Activated CD8-positive, alpha-beta memory T cell treated with anti-CD3 and anti-CD28 coated beads for 48 hours (primary cell): ENCODE results near the gene CHAC1.

Source experiments
- DNase-seq, 3 experiments: peaks; one replicate each; pipeline ENCODE4 v3.0.0-alpha.2; 2020; ENCODE audit warnings: low read depth in 2 of 3, low spot score in 2 of 3

CHAC1 gene

GRCh38 chr15:40923551-40923950, 29.7 kb upstream of the CHAC1 start:
- no peak for DNase-seq

DNA sequence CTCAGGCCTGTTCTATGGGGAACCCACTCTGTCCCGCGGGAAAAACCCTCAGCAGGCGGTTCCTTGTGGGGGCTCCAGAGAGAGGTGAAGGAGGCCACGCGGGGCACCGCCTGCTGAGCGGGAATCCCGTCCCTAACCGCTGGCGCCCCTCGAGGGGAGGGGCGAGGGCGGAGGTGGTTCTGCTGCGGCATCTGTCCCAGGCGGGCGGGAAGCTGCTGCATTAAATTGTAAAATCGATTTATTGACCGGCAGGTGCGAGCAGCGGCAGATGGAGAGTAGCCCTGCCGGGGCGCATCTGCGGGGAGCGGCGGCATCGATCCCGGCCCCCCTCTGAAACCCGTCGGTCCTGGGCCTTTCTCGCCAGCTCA, 27.8 kb upstream of the CHAC1 start:
- DNase-seq = no peak

- no peak for DNase-seq
Observed at GRCh38 chr15:40925863-40926658, 27.2 kb upstream of the CHAC1 start.

DNA sequence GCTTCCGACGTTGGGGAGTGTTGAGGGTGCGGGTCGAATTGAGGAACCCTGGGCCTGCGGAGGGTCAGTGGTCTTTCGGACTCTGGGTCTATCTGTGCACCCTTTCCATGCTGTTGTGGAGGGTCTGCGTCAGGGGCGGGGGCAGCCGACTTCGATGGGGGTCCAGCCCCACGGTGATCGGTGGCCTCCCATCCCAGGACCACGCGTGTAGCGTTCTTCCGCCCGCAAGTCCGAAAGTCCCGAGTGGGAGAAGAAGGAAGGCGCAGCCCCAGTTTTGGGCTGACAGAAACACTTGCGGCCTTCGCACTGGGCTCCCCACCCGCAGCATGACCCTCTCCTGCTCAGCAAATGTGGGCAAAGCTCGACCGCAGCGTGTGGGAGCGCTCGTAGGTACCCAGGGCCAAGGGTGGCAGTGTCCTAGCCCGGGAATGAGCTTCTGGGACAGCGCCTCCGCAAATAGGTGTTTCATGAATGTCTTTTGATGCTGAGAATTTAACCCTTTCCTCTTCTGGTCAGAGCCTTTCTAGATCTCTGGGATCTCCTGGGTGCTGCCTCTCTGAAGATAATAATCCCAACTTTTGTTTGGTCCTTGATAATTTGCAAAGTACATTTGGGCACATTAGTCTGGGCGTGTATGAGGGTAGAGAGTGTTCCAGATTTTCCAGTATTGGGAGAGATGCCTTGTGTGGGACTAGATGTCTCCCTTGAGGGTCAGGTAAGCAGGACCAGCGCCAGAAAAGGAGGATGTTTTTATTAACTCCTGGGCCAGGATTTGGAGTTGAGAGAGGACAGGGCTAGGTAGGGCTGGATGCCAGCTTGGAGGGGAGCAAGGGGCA, 26.4 kb upstream of the CHAC1 start:
- no peak for DNase-seq

- DNase-seq = no peak
Observed at GRCh38 chr15:40927495-40927872, 25.8 kb upstream of the CHAC1 start.

GRCh38 chr15:40927873-40928806, 25.1 kb upstream of the CHAC1 start:
- DNase-seq = no peak

DNA sequence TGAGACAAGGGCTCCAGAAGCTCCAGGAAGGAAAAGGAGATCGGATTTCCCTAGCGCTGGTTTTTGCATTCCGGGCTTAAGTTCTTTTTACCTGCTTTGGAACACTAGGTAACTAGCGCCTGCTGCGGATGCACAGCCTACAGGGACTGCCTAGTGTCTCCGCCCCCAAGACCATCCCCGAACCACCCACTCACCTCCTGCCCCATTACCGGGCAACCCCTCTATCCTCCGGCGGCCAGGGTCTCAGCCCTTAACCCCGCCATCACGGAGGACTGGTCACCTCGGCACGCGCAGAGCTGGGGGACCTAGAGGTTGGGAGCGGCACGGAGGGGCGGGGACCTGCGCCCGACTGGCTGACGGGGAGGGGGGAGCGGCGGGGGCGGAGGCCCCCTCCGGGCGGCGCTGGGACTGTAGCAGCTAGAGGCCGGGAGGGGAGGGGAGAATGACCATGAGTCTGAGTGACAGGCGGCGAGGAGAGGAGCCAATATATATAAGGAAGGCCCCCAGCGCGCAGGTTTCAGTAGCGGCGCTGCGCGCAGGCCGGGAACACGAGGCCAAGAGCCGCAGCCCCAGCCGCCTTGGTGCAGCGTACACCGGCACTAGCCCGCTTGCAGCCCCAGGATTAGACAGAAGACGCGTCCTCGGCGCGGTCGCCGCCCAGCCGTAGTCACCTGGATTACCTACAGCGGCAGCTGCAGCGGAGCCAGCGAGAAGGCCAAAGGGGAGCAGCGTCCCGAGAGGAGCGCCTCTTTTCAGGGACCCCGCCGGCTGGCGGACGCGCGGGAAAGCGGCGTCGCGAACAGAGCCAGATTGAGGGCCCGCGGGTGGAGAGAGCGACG, 24.2 kb upstream of the CHAC1 start, which contains the start of gene DLL4:
TSS of gene DLL4 (plus strand) at position 520 of the 839 bp plus-strand sequence. CDS start 329 bp downstream, outside the sequence.
- no peak for DNase-seq

- DNase-seq = no peak
Observed at GRCh38 chr15:40929660-40930429, 23.4 kb upstream of the CHAC1 start.

GRCh38 chr15:40930430-40931299, 22.6 kb upstream of the CHAC1 start:
- DNase-seq = no peak

DNA sequence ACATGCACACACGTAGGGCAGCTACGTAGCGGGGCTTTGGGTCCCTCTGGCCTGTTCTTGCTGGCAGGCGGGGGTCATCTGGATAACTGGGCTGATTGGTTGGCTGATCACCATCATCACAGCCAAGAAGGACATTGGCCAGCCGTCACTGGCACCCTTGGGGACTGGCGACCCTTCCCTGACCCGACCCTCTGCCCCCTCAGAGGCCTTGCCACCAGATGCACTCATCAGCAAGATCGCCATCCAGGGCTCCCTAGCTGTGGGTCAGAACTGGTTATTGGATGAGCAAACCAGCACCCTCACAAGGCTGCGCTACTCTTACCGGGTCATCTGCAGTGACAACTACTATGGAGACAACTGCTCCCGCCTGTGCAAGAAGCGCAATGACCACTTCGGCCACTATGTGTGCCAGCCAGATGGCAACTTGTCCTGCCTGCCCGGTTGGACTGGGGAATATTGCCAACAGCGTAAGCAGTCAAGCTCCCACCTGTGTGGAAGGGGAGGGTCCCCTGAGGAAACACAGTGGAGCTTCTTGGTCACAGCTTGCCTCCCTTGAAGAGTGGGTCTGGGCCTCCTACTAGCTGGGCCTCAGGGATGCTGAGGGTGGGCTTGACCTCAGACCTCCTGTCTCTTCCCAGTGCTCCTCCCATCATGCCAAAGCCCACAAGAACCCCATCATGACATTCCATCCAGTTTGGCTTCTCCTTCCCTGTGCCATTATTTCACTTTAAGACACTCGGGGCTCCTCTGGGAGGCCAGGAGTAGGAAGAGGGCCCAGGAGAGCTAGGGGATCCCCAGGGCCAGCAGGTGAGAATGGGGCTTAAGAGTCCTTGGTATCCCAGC, 21.8 kb upstream of the CHAC1 start:
- no peak for DNase-seq

DNA sequence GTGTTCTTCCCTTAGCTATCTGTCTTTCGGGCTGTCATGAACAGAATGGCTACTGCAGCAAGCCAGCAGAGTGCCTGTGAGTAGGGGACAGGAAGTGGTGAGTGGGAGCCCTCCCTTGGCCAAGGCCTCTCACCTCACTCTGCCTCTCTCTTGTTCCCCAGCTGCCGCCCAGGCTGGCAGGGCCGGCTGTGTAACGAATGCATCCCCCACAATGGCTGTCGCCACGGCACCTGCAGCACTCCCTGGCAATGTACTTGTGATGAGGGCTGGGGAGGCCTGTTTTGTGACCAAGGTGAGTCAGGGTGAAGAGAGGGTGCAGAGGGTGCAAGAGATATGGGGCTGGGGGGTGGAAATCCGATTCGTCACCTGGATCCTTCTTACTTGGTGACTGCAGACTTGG, 21.1 kb upstream of the CHAC1 start:
- no peak for DNase-seq

DNA sequence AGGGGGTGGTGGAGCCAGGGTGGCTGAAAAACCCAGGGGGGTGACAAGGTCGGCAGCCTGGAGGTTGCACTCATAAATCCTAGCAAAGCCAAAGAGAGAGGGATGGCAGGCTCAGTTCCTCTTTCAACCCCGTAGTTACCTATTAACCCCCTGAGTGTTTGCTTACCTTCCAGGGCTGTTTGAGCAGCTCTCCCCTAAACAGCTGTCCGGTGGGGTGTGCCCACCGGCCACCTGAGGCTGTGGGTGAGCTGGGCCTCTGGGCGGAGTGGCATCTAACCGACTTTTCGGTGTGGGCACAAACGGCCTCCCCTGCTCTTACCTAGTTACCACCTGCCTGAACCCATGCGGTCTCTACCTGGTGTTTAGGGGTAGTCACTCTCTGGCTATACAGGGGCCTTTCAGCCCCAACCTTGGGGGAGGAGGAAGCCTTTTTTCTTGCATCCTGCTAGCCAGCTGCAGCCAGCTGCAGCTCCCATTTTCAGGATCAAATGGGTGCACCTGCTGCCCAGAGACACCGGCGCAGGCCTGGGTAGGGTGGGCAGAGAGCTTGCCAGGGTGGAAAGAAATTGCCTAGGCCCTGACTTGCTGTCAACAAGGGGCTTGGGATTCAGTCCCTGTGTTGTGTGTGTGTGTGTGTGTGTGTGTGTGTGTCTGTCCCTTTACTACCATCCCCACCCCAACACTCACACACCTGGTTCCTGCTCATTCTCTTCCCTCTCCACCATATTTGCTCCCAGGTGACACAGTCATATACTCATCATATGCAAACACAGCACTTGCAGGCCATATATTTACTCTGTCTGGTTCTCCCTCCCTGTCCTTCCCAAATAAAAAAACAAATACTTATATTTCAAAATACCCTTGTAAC, 20.4 kb upstream of the CHAC1 start:
- DNase-seq = no peak

- DNase-seq = no peak
Observed at GRCh38 chr15:40933517-40933902, 19.8 kb upstream of the CHAC1 start.

GRCh38 chr15:40934457-40934856, 18.8 kb upstream of the CHAC1 start:
- no peak for DNase-seq

- DNase-seq = no peak
Observed at GRCh38 chr15:40936234-40936708, 17.0 kb upstream of the CHAC1 start.
